H1 (cell line): ENCODE results near the gene NAB1. TPM values are rescaled to one million over a fixed set of nuclear protein-coding genes. Genes with fewer than 3 reads are reported as not detected.

ENCODE experiments used
- CTCF ChIA-PET: fragments of 300-600 bp; sonication (Branson Sonifier 250); formaldehyde crosslinking; loops from one replicate; lab custom pipeline; 2021; ENCODE audit not compliant: partially characterized antibody; lab: Charles Lee
- POLR2A ChIA-PET: fragments of 300-600 bp; sonication (Branson Sonifier 250); formaldehyde crosslinking; loops from one replicate; lab custom pipeline; 2021; ENCODE audit warnings: inconsistent platforms; ENCODE audit not compliant: partially characterized antibody; lab: Charles Lee
- DNase-seq, 2 experiments: peaks; one replicate each; pipeline versions ENCODE4 v3.0.0 to v3.0.0-alpha.2; 2010 to 2022; ENCODE audit warnings: low spot score in 2 of 2, low read depth in 1 of 2, mixed read lengths in 1 of 2
- FAIRE-seq: peaks from 2 replicates; lab custom pipeline; 2011; peaks lifted over from hg19 to GRCh38; lab: Jason Lieb, UNC
- H2AFZ ChIP-seq: 2 replicates; pipeline ENCODE4 v1.8.1; 2012; ENCODE audit warnings: low read length, inconsistent platforms
- H2AK5ac ChIP-seq: 2 replicates; pipeline ENCODE4 v1.6.1; 2013; ENCODE audit warnings: low read depth, low read length
- H2BK120ac ChIP-seq: replicated peaks from 2 replicates; pipeline ENCODE3; 2013; ENCODE audit warnings: low read depth, low read length, inconsistent platforms
- H2BK12ac ChIP-seq: 2 replicates; pipeline ENCODE4 v1.6.1; 2013; ENCODE audit warnings: low read depth, low read length
- H2BK15ac ChIP-seq: 2 replicates; pipeline ENCODE4 v1.6.1; 2013; ENCODE audit warnings: low read length
- H2BK20ac ChIP-seq: 2 replicates; pipeline ENCODE4 v1.6.1; 2013; ENCODE audit warnings: low read length
- H2BK5ac ChIP-seq: 2 replicates; pipeline ENCODE4 v1.6.1; 2013; ENCODE audit warnings: low read depth, low read length
- H3K14ac ChIP-seq: 2 replicates; pipeline ENCODE4 v1.6.1; 2013; ENCODE audit warnings: inconsistent platforms; ENCODE audit not compliant: insufficient read length
- H3K18ac ChIP-seq: 2 replicates; pipeline ENCODE4 v1.6.1; 2013; ENCODE audit warnings: low read length; ENCODE audit errors: extremely low read depth
- H3K23ac ChIP-seq: 2 replicates; pipeline ENCODE4 v1.6.1; 2013; ENCODE audit warnings: inconsistent platforms; ENCODE audit not compliant: insufficient read length
- H3K23me2 ChIP-seq: 2 replicates; pipeline ENCODE4 v1.6.1; 2013; ENCODE audit warnings: low read depth, low read length
- H3K27ac ChIP-seq: 2 replicates; pipeline ENCODE4 v1.6.1; 2011; ENCODE audit warnings: low read depth, low read length, inconsistent platforms
- H3K27me3 ChIP-seq, 4 experiments: replicated peaks in 1 of 4; 1 replicate in 1 of 4; 2 replicates in 3 of 4; pipeline versions ENCODE4 v1.6.1 to v1.8.1; 2011 to 2013; ENCODE audit warnings: low read length in 3 of 4, mild to moderate bottlenecking in 3 of 4, inconsistent platforms in 2 of 4, mixed read lengths in 2 of 4, moderate library complexity in 1 of 4; ENCODE audit not compliant: control insufficient read depth in 3 of 4, insufficient read depth in 3 of 4; ENCODE audit errors: extremely low read depth in 1 of 4
- H3K36me3 ChIP-seq, 4 experiments: 2 replicates each; pipeline versions ENCODE4 v1.6.1 to v1.8.1; 2011 to 2013; ENCODE audit warnings: mild to moderate bottlenecking in 4 of 4, low read length in 3 of 4, moderate library complexity in 2 of 4, control low read depth in 1 of 4, inconsistent platforms in 1 of 4; ENCODE audit not compliant: insufficient read depth in 4 of 4, control insufficient read depth in 2 of 4
- H3K4ac ChIP-seq: replicated peaks from 2 replicates; pipeline ENCODE3; 2013; ENCODE audit warnings: low read length, low read depth, mixed read lengths, inconsistent platforms; ENCODE audit not compliant: insufficient read length
- H3K4me1 ChIP-seq, 4 experiments: replicated peaks in 1 of 4; 1 replicate in 1 of 4; 2 replicates in 3 of 4; pipeline versions ENCODE4 v1.6.1 to v1.8.1; 2011 to 2013; ENCODE audit warnings: low read length in 3 of 4, inconsistent platforms in 2 of 4, mixed read lengths in 1 of 4; ENCODE audit not compliant: insufficient read depth in 4 of 4, control insufficient read depth in 3 of 4
- H3K4me2 ChIP-seq, 2 experiments: 2 replicates each; pipeline versions ENCODE4 v1.6.1 to v1.8.1; 2011 to 2013; ENCODE audit warnings: low read depth in 2 of 2, low read length in 2 of 2, control low read depth in 1 of 2, inconsistent platforms in 1 of 2, mild to moderate bottlenecking in 1 of 2; ENCODE audit not compliant: insufficient read depth in 1 of 2
- H3K4me3 ChIP-seq, 4 experiments: fragments of 200-600, 300-600 bp in 1 of 4; sonication (generic), shearing (Covaris generic), sonication (Bioruptor Twin) in 1 of 4; 2 replicates each; pipeline versions ENCODE4 v1.5.1 to v1.8.1; 2011 to 2016; ENCODE audit warnings: low read length in 4 of 4, low read depth in 3 of 4, control low read depth in 2 of 4, inconsistent platforms in 2 of 4, mild to moderate bottlenecking in 2 of 4, mixed read lengths in 1 of 4, moderate library complexity in 1 of 4; ENCODE audit not compliant: insufficient read depth in 2 of 4; ENCODE audit errors: extremely low read depth in 1 of 4
- H3K56ac ChIP-seq: replicated peaks from 2 replicates; pipeline ENCODE3; 2013; ENCODE audit warnings: low read depth, mild to moderate bottlenecking, mixed read lengths, low read length, inconsistent platforms; ENCODE audit not compliant: insufficient read length
- H3K79me1 ChIP-seq: 2 replicates; pipeline ENCODE4 v1.6.1; 2013; ENCODE audit warnings: low read depth, low read length, control low read depth
- H3K79me2 ChIP-seq, 2 experiments: 2 replicates each; pipeline versions ENCODE4 v1.6.1 to v1.8.1; 2012 to 2013; ENCODE audit warnings: low read length in 2 of 2, mild to moderate bottlenecking in 2 of 2, inconsistent platforms in 1 of 2; ENCODE audit not compliant: insufficient read depth in 2 of 2, control insufficient read depth in 1 of 2
- H3K9ac ChIP-seq, 4 experiments: replicated peaks in 1 of 4; 1 replicate in 1 of 4; 2 replicates in 3 of 4; pipeline versions ENCODE4 v1.6.1 to v1.8.1; 2011 to 2013; ENCODE audit warnings: low read depth in 3 of 4, low read length in 3 of 4, control low read depth in 2 of 4, mild to moderate bottlenecking in 2 of 4, moderate library complexity in 2 of 4, inconsistent platforms in 1 of 4; ENCODE audit errors: extremely low read depth in 1 of 4
- H3K9me3 ChIP-seq, 2 experiments: 2 replicates each; pipeline versions ENCODE4 v1.6.1 to v1.8.1; 2012 to 2013; ENCODE audit warnings: mild to moderate bottlenecking in 2 of 2, moderate library complexity in 2 of 2, control low read depth in 1 of 2, inconsistent platforms in 1 of 2, low read depth in 1 of 2, low read length in 1 of 2, mixed read lengths in 1 of 2; ENCODE audit not compliant: insufficient read depth in 2 of 2
- H4K20me1 ChIP-seq, 2 experiments: replicated peaks in 1 of 2; 2 replicates each; pipeline versions ENCODE3 to v1.8.1; 2011 to 2013; ENCODE audit warnings: inconsistent platforms in 2 of 2, low read length in 2 of 2, mild to moderate bottlenecking in 1 of 2; ENCODE audit not compliant: insufficient read depth in 2 of 2, control insufficient read depth in 1 of 2
- H4K5ac ChIP-seq: 2 replicates; pipeline ENCODE4 v1.6.1; 2013; ENCODE audit warnings: low read length, low read depth, mixed read lengths, inconsistent platforms; ENCODE audit not compliant: insufficient read length
- H4K8ac ChIP-seq: 2 replicates; pipeline ENCODE4 v1.8.0; 2013; ENCODE audit warnings: mild to moderate bottlenecking, moderate library complexity, low read length, inconsistent platforms; ENCODE audit not compliant: insufficient read depth; ENCODE audit errors: extremely low read depth
- H4K91ac ChIP-seq: replicated peaks from 2 replicates; pipeline ENCODE3; 2013; ENCODE audit warnings: low read length, mixed read lengths, inconsistent platforms; ENCODE audit not compliant: insufficient read length
- KDM4A ChIP-seq: IDR thresholded peaks from one replicate; pipeline ENCODE4 v1.7.1; 2012; ENCODE audit warnings: low read depth, mild to moderate bottlenecking, moderate library complexity, low read length, inconsistent platforms; ENCODE audit not compliant: severe bottlenecking
- KDM5A ChIP-seq: fragments of 200-600 bp; IDR thresholded peaks from 2 replicates; pipeline ENCODE4 v1.7.1; 2012; ENCODE audit warnings: mild to moderate bottlenecking, low read length, inconsistent platforms, mixed read lengths
- RAD21 ChIP-seq, 2 experiments: IDR thresholded peaks in 1 of 2; conservative IDR thresholded peaks in 1 of 2; 2 replicates each; pipeline ENCODE4 v1.6.1; 2011; ENCODE audit warnings: low read depth in 2 of 2, low read length in 2 of 2, improper control_type of control experiment in 1 of 2, inconsistent platforms in 1 of 2, mild to moderate bottlenecking in 1 of 2, moderate library complexity in 1 of 2
- RNF2 ChIP-seq: fragments of 200-900, 300-1000 bp; sonication (generic); IDR thresholded peaks from 2 replicates; pipeline ENCODE4 v1.7.1; 2016; ENCODE audit warnings: borderline replicate concordance, low read depth, mild to moderate bottlenecking, antibody characterized with exemption, low read length; ENCODE audit not compliant: poor library complexity, severe bottlenecking; ENCODE audit errors: missing control alignments
- SIN3A ChIP-seq, 2 experiments: IDR thresholded peaks in 1 of 2; conservative IDR thresholded peaks in 1 of 2; 2 replicates each; pipeline ENCODE4 v1.6.1; 2011 to 2012; ENCODE audit warnings: low read length in 2 of 2, improper control_type of control experiment in 1 of 2, low read depth in 1 of 2, mild to moderate bottlenecking in 1 of 2
- SIRT6 ChIP-seq: IDR thresholded peaks from one replicate; pipeline ENCODE4 v1.7.1; 2012; ENCODE audit warnings: low read length, inconsistent platforms
- WGBS, 2 experiments: shearing (Covaris generic) in 1 of 2; methylation state at CpG; one replicate each; pipeline versions ENCODE4 v1.1.6 to v1.1.7; 2013 to 2015; ENCODE audit warnings: low lambda C conversion rate in 2 of 2, mixed read lengths in 2 of 2, inconsistent platforms in 1 of 2, low coverage in 1 of 2, missing lambda C conversion rate in 1 of 2; ENCODE audit not compliant: insufficient replicate concordance in 2 of 2, insufficient coverage in 1 of 2, insufficient read length in 1 of 2; ENCODE audit errors: extremely low coverage in 1 of 2, missing lambda C conversion rate in 1 of 2; 5-methylcytosine and 5-hydroxymethylcytosine counted together
- polyA plus RNA-seq, 7 experiments: library from polyadenylated mRNA; depleted of rRNA in 3 of 7; stranded (reverse) in 5 of 7; unstranded in 2 of 7; fragments of >200 nt in 5 of 7; fragments of 200-250 nt in 2 of 7; gene quantifications; 1 replicate in 5 of 7; 2 replicates in 1 of 7; 4 replicates in 1 of 7; pipeline versions ENCODE4 v1.2.1 to v1.2.3, GENCODE V29; 2011 to 2013; ENCODE audit warnings: missing spikeins in 2 of 7, mixed read lengths in 2 of 7
- total RNA-seq: library from RNA; stranded (reverse); fragmentation: NEBNext Ultra II Directional; extraction: Animal tissue kit (Norgen Biotek cat#: 25700); gene quantifications from 2 replicates; pipeline ENCODE4 v1.2.1, GENCODE V29; 2021
- TF ChIP-seq, protein P1 (sequence below), 3 experiments: IDR thresholded peaks; 1 replicate in 2 of 3; 2 replicates in 1 of 3; pipeline versions ENCODE4 v1.5.1 to v1.6.1; 2011; ENCODE audit warnings: low read length in 3 of 3, mild to moderate bottlenecking in 3 of 3, inconsistent platforms in 2 of 3, low read depth in 1 of 3, moderate library complexity in 1 of 3; ENCODE audit not compliant: insufficient read depth in 1 of 3; ENCODE audit errors: control extremely low read depth in 1 of 3
- TF ChIP-seq, protein P2 (sequence below): IDR thresholded peaks from 2 replicates; pipeline ENCODE4 v1.6.1; 2011; ENCODE audit warnings: low read depth, mild to moderate bottlenecking, low read length; ENCODE audit not compliant: insufficient read depth

The NAB1 gene
- total and polyA plus RNA-seq, 2 of the 8 experiments (the other 6 are each of a cell fraction or from before 2014, with no cell fraction given) = 8.5 to 28.6 TPM

DNA sequence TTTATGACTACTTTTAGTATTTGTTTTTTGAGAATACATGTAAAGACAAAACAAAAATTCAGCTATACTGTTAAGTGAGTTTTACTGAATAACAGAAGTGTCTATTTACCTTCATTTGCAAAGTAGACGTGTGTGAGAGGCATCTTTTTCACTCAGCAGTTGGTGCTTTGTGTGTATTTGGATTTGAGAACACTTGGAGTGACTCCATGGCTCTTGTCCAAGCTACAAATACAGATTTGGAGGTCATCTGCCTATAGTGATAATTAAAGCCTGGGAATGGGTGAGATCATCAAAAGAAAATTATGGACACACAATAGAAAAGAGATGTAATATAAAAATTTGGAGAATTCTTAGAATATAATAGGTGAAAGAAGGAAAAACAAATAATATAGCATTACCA is 6.2 kb downstream of the NAB1 start:
- Histone ChIP-seq H3K27me3 (no peaks in the 10 kb centered on the region), H3K79me2 (peaks cover 0 to 82% of the 10 kb centered on the region in 2 experiments; a peak in 2 of 4 replicates), H2BK20ac (no peak overlapping the region), H3K9ac (no peak overlapping the region), H3K4ac (no peak overlapping the region), H3K9me3 (no peaks in the 10 kb centered on the region), H3K4me3 (no peak overlapping the region), H3K79me1 (peaks cover under 1% of the 10 kb centered on the region; the same call in 1 of the 2 replicates), H3K18ac (no peak overlapping the region), H3K36me3 (no peaks in the 10 kb centered on the region), H2BK12ac (no peak overlapping the region), H2BK5ac (no peak overlapping the region), H4K8ac (no peak overlapping the region), H2BK120ac (no peak overlapping the region), H3K23ac (no peak overlapping the region), H2BK15ac (no peak overlapping the region), H3K27ac (no peak overlapping the region), H4K5ac (no peak overlapping the region), H4K91ac (no peak overlapping the region), H4K20me1 (peaks cover 0 to 4% of the 10 kb centered on the region in 2 experiments), H3K56ac (no peak overlapping the region), H2AK5ac (no peak overlapping the region), H2AFZ (no peak overlapping the region), H3K4me2 (no peak overlapping the region), H3K14ac (no peak overlapping the region), H3K4me1 (peaks cover 0 to 12% (median 6%) of the 10 kb centered on the region in 4 experiments; a peak in 2 of 7 replicates), H3K23me2 (no peaks in the 10 kb centered on the region)
- ChIA-PET POLR2A (interaction anchor here (1.1 kb wide), 2 partner anchors 21 to 646 kb away, joined by 3 read pairs; no protein-coding TSS in a partner anchor), CTCF (interaction anchor here (1.0 to 8.5 kb wide), 3 partner anchors 9 to 25 kb away, joined by 3 to 48 read pairs (median 3); no protein-coding TSS in a partner anchor)
- DNase-seq = no peak
- WGBS, 2 experiments = 81% methylated on average over 1 of the region's 1 CpG; no CpG with 5 or more reads in 1 of the 2 experiments
- FAIRE-seq = no peak
- TF ChIP-seq KDM4A (no peak), RAD21 (IDR thresholded peaks at IDR 0.05 in 1 of 2, conservative IDR thresholded peaks at IDR 0.05 in 1 of 2; ENCODE audit: low read depth in 2 of 2, low read length in 2 of 2) (no peak), SIRT6 (no peak), SIN3A (conservative IDR thresholded peaks at IDR 0.05 in 1 of 2, IDR thresholded peaks at IDR 0.05 in 1 of 2; ENCODE audit: low read depth in 1 of 2, low read length in 2 of 2) (no peak), KDM5A (no peak), RNF2 (no peak)
- TF ChIP-seq, protein P1, sequence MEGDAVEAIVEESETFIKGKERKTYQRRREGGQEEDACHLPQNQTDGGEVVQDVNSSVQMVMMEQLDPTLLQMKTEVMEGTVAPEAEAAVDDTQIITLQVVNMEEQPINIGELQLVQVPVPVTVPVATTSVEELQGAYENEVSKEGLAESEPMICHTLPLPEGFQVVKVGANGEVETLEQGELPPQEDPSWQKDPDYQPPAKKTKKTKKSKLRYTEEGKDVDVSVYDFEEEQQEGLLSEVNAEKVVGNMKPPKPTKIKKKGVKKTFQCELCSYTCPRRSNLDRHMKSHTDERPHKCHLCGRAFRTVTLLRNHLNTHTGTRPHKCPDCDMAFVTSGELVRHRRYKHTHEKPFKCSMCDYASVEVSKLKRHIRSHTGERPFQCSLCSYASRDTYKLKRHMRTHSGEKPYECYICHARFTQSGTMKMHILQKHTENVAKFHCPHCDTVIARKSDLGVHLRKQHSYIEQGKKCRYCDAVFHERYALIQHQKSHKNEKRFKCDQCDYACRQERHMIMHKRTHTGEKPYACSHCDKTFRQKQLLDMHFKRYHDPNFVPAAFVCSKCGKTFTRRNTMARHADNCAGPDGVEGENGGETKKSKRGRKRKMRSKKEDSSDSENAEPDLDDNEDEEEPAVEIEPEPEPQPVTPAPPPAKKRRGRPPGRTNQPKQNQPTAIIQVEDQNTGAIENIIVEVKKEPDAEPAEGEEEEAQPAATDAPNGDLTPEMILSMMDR (IDR thresholded peaks at IDR 0.05; ENCODE audit: control extremely low read depth in 1 of 3, insufficient read depth in 1 of 3, low read depth in 1 of 3, low read length in 3 of 3) = no peak
- TF ChIP-seq, protein P2, sequence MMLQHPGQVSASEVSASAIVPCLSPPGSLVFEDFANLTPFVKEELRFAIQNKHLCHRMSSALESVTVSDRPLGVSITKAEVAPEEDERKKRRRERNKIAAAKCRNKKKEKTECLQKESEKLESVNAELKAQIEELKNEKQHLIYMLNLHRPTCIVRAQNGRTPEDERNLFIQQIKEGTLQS = no peak
